MM.1S (cell line): ENCODE results near the gene ERICH4.

ENCODE experiments used
- EZH2 ChIP-seq: fragments of 300-600 bp; sonication (generic); optimal IDR thresholded peaks from 2 replicates; pipeline ENCODE3; 2017; ENCODE audit warnings: low read depth, mild to moderate bottlenecking, antibody characterized with exemption, low read length, mixed read lengths
- TF ChIP-seq, protein P1 (sequence below): fragments of 300-600 bp; sonication (generic); IDR thresholded peaks from 2 replicates; pipeline ENCODE4 v1.5.1; 2016; ENCODE audit warnings: antibody characterized with exemption, low read length, mixed read lengths

DNA sequence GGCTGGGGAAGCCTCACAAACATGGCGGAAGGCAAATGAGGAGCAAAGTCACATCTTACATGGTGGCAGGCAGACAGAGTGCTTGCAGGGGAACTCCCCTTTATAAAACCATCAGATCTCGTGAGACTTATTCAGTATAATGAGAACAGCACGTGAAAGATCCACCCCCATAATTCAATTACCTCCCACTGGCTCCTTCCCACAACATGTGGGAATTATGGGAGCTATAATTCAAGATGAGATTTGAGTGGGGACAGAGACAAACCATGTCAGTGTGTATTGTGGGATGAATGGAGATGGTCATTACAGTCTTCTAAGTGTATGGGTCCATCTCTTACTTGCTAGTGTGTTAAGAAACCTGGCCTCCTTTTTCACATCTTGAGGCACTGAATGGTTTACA, 40.9 kb upstream of the ERICH4 start:
- TF ChIP-seq, protein P1, sequence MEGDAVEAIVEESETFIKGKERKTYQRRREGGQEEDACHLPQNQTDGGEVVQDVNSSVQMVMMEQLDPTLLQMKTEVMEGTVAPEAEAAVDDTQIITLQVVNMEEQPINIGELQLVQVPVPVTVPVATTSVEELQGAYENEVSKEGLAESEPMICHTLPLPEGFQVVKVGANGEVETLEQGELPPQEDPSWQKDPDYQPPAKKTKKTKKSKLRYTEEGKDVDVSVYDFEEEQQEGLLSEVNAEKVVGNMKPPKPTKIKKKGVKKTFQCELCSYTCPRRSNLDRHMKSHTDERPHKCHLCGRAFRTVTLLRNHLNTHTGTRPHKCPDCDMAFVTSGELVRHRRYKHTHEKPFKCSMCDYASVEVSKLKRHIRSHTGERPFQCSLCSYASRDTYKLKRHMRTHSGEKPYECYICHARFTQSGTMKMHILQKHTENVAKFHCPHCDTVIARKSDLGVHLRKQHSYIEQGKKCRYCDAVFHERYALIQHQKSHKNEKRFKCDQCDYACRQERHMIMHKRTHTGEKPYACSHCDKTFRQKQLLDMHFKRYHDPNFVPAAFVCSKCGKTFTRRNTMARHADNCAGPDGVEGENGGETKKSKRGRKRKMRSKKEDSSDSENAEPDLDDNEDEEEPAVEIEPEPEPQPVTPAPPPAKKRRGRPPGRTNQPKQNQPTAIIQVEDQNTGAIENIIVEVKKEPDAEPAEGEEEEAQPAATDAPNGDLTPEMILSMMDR: no peak
- no peak for TF ChIP-seq EZH2
